HG03045 (cell line): Measurements from ENCODE around the gene TRIM31.

ENCODE experiments used
- ATAC-seq: cut with Tn5 transposase; IDR thresholded peaks from one replicate; pipeline ENCODE4 v1.9.1; 2021; ENCODE audit warnings: mild to moderate bottlenecking, moderate library complexity; ENCODE audit not compliant: unreplicated experiment

TRIM31 gene

DNA sequence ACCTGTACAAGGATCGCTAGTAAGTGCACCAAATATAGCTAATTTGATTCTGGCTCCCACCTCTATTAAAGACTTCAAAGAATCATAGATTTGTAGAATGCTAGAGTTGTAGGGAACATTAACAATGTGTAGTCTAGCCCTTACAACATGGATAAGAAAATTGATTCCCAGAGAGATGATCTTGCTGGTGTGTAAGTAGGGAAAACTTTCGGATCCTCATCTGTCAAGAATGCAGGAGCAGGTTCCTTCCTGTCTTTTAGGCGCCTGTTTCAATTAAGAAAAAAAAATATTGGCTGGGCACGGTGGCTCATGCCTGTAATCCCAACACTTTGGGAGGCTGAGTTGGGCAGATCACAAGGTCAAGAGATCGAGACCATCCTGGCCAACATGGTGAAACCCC is 25.0 kb downstream of the TRIM31 start:
- ATAC-seq = no peak

DNA sequence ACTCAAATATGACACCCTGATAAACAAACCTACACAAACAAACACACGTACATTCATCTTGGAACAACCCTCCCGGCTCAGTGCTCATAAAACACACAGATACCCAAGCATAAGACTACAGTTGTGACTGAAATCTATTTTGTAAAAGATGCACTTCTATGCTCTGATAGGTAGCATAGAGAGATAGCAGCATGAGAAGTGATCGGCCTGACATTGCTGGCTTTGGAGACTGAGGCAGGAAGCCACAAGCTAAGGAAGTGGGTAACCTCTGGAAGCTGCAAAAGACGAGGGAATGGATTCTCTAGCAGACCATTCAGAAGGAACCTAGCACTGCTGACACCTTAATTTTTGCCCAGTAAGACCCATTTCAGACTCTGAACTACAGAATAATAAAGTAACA is 35.7 kb downstream of the TRIM31 start:
- no peak for ATAC-seq

DNA sequence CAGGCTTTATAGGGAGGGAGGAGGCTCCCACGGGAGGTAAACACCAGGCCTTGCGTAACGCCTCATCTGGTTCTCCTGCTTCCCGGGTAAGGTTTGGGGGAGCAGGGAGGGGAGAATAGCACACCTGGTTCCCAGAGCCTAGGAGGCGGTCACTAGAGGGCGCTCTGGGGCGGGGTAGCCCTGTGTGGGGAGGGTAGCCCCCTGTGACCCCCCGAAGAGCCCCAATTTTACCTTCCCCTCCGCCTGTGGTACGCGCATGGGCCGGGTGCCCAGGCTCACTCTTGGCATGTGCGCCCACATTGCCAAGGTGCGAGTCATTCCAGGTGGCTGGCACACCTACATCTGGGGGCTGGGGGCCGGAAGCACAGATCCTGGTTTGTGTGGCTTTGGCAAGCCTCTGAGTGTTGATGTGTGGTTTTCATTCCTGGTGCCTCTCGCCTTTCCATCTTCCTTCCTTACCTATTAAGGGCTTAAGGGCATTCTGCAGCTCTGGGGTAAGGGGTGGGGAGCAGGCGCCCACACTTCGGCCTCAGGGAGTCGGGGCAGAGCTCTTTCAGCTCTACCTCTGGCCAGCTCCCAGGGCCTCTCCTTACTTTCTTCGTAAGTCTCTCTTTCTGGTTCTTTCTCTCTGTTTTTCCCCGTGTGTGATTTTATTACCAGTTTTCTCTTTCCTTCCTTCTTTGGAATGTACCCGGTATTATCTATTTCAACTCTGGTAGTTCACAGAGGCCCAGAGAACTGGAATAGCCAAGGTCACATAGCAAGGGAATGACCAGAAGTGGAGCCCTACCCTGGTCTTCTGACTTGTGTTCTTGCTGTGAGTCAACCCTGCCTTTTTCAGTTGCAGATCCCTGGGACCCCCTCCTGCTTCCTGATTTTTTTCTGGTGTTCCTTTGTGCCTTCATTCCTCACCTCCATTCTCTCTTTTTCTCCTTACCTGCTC is 36.8 kb downstream of the TRIM31 start:
- no peak for ATAC-seq

DNA sequence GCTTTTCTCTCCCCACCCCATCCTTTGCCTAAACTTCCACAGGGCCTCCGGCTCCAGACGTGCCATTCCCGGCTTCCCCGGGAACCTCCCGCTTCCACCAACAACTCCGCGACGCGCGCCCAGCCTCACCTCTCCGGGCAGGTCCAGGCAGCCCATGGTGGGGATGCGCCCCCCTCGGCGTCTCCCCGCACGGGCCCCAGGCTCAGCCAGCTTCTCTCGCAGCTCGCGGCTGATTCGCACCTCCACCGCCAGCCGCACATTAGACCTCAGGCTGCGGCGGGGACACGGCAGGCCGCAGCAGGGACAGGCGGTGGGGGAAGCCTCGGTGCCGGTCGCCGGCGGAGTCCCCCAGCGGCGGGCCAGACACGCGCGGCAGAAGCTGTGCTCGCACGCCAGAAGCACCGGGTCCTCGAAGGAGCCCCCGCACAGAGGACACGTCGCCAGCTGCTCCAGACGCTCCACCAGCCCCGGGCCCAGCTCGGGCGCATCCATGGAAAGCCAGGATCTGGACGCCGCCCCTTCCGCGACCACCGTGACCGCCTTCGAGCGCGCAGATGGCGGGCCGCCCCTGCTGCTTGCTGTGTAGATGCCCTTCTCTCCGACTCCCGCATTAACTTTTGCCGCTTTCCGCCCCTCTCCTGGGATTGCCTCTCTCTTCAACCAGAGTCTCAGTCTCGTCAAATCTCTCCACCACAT is 37.6 kb downstream of the TRIM31 start, which contains the start of gene RNF39:
Gene RNF39, minus strand, starts transcription at position 676 of the 696 bp plus-strand sequence. Its CDS starts 184 bp downstream, at position 492.
- ATAC-seq = no peak

DNA sequence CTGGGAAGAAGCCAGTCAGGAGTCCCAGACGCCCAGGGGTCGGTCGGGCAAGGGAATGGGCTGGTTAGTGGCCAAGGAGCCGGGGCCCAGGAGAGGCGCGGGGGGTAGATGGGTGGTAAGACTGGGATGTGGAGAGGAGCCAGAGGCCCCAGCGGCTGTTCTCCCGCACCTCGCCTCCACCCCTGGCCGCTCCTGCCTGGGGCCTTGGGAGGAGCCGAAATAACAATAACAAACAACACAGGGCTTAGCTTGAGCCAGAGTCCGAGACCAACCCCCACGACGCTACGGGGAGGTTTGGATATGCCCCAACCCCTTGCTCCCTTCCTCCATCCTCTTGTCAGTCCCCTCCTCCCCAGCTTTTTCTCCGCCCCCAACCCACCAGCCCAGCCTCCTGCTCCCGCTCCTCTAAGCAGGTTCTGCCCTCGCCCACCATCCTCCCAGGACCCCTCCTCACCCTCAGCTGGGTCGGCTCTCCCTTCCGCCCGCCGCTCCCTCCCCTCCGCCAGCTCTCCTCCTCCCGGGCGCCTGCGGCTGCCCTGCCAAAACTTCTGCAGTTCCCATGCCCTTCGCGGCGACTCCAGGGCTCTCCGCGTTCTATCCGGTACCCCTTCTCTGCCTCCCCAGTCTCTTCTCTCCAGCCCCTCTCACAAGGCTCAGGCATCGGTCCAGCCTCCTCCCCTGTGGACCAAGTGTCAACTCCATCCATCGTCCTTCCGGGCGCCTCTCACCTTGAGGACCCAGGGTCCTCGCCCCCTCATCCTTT is 38.4 kb downstream of the TRIM31 start:
- ATAC-seq = no peak

DNA sequence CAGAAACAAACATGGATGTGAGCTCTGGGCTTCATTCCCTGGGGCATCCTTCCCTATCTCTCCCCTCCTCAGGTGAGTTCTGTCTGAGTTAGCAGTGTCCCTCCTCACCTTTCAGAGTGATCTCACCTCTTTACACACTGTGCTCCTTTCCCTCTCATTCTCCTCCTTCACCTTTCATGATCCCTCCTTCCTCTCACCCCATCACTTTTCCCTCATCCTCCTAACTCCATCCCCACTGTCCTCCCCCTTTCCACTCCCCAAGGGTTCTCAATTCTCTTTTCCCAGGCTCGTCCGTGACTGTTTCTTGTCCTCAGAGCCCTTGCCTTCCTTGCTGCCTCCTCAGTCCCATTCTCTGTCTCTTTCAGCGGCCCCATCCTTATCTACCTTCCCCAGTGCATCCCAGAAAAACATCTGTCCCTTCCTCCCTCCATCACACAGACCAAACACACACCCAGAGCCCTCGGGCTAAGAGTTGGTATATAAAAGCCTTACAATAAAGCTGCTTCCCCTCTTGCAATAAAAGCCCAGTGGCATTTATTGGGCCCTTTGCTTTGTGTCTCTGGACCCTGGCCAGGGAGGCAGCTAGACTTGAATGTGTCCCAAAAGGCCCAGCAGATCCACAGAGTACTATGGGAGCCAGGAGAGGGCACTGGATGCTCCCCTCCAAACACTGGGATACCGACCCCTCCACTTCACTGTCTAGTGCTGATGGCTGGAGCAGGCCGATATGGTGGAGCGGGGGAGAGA is 39.2 kb downstream of the TRIM31 start:
- no peak for ATAC-seq

DNA sequence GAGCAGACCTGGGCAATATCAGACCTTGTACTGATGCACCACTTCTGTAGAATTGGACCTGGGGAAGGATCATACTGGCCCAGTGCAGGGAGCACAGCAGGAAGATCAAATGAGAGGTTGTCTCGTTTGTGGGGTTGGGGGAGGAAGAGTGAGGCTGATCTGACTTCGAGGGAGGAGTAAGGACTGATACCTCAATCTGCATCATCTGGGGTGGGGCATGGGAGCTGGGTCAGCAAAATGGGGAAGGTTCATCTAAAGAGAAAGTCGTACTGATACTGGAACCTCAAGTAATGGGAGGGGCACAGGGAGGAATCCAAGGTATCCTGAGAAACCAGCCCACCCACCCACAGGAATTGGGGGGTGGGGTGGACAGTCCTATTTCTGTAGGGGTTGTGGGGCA is 41.0 kb downstream of the TRIM31 start:
- no peak for ATAC-seq

DNA sequence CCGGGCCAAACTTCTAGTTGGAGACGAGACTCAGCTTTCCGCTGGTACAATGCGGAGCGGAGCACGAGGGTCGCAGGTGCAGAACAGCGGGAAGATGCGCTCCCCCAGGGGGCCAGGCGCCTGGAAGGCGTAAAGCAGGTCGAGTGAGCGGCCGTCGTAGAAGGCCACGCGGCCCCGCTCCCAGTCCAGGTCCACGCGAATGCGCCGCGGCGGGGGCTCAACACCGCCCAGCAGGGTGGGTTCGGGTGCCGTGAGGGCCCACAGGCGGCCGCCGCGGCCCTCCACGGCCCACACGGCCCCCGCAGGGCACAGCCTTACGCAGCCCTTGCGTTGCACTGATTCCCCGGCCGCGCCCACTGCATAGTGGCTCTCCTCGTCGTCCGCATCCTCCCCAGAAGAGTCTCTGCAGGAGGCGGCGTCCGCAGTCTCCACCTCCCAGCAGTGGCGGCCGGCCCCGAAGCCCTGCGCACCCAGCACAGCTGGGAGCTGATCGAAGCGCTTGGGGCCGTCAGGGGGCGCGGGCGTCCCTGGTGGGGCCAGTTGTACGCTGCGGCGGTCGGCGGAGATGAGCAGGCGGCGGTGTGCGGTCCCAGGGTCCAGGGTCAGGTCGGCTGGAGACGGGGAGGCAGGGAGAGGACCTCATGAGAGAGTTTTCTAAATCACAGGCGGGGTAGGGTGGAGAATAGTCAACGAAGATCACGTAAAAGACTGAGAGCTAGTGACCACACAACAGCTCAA is 41.6 kb downstream of the TRIM31 start:
- no peak for ATAC-seq

DNA sequence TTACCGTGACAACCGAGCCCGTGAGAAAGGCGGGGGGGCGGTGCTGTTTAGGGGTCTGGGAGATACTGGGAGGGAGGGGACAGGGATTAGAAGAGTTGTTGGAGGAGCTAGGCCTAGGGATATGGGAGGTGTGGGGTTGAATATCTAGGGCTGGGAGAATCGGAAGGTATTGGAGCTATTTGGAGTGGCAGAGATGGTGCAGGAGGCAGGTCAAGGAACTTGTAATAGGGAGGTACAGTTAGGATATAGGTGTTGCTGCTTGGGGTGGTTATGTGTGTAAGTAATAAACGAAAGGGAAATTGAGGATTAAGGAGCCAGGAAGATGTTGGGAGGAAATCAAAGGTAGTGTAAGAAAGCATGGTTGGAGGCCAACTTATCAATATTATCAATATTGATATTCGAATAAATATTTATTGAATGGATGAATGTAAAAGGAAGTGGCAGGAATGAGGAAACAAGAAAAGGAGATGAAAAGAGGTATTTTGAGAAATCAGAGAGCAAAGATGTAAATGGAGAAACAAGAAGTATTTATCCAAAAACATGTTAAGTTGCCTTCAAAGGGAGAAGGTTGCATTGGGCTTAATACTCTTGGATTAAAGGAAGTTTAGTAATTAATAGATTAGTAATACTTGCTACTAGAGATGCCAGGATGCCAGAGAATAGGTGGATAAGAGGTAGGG is 45.3 kb downstream of the TRIM31 start:
- no peak for ATAC-seq

DNA sequence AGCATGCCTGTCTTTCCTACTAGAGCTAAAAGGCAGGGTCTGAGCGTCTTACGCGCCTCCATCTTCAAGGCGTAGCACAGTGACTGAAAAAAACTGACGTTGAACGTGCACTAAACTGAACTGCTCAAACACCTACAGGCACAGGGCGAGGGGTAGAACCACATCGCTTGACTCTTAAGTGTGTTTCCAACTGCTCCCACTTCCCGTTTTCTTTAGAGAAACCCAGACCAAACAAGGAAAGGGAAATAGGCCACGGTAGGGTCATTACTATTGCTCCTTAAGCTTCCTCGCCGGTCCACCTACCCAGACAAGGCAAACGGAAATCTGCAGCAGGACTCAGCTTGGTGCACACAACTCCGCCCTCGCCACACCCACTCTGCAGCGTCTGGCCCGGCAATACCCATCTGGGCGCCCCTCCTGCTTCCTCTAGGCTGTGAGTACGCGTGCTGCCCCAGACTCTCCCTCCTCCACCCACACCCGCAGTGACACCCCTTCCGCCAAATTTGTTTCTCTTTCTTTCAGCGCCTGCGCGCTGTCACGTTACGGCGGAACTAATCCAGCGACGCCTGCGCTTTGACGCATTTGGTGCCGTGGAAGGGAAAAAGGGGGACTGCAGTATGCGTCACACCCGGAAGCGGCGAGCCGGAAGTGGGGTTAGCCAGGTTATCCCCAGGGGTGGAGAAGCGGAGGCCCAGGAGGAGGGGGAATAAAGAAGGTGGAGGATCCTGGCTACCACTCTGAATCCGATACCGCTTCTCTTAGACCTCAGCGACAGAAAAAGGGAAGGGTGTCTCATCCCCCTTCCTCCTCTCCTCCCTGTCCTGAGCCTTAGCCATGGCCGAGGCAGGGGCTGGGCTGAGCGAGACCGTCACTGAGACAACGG is 46.1 kb downstream of the TRIM31 start, which contains the start of gene PPP1R11:
Gene PPP1R11, plus strand, starts transcription at position 622 of the 883 bp plus-strand sequence. Its CDS starts 213 bp downstream, at position 835.
- ATAC-seq = peak; percentile 96

DNA sequence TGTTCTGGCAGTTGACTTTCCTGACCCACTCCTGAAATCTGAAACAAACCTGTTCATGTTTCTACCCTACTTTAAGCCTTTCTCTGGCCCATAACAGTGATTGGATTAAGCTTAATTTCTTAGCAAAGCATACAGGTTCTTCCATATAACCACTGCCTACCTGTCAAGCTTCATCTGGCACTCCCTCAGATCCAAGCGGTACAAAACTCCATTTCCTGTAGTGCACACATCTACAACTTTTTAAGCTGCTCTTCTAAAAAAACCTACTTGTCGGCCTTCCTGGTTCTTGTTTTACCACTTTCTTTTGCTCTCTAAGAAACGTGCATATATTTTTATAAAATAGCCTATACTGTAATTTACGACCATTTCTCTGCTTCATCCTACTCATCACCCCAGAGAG is 46.8 kb downstream of the TRIM31 start:
- ATAC-seq = no peak

DNA sequence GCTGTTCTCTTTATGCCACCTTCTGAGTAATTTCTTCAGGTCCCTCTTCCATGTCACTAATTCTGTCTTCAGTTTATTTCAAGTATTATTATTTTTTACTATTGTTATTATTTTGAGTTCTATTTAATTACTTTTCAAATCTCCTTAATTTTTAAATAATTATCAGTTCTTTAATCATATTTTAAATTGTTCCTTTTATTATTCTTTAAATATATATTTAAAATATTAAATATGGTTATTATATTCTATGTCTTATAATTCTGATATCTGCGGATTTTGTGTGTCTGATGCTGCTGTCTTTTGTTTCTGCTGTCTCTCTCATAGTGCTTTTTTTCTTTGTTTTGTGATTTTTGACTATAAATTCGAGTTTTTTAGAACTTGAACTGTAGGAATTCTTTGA is 49.6 kb downstream of the TRIM31 start:
- no peak for ATAC-seq

DNA sequence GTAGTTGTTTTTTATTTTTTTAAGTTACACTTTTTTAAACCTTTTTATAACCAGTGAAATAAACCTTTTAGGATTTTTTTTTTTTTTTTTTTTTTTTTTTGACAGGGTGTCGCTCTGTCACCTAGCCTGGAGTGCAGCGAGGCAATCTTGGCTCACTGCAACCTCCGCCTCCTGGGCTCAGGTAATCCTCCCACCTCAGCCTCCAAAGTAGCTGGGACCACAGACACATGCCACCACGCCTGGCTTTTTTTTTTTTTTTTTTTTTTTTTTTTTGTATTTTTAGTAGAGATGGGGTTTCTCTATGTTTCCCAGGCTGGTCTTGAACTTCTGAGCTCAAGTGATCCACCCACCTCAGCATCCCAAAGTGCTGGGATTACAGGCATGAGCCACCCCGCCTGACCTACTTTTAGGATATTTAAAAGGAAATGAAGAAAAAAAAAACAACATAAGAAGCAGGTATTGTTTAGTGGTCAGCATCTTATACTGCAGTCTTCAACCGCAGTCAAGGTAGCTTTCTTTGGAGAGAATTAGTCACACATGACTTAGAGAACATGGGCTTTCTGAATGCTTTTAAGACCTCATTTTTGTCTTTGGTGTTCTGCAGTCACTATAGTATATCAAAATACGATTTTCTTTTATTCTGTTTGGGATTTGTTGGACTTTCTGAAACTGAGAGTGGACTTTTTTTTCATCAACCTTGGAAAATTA is 50.3 kb downstream of the TRIM31 start:
- no peak for ATAC-seq

DNA sequence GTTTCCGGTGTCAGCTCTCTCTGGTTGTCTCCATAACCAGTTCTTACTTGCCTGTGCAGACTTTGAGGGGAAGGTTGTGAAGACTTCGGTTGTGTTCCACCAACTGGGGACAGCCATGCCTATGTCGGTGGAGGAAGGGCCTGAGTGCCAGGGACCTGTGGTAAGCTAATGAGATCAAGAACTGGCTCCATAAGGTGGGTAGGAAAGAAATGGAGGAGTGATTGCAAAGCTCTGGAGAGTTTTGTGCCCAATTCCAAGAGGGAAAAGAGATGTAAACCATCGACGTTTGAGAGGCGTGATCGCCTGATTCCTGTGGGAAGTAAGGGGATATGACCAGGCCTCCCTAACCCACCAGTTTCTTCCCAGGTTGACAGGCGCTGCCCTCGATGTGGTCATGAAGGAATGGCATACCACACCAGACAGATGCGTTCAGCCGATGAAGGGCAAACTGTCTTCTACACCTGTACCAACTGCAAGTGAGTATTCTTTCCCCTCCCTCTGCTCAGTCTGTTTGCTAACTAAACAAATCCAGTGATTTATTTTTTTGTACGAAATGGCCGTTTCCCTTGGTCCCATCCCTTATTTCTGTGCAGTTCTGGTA is 50.9 kb downstream of the TRIM31 start:
- ATAC-seq = no peak

DNA sequence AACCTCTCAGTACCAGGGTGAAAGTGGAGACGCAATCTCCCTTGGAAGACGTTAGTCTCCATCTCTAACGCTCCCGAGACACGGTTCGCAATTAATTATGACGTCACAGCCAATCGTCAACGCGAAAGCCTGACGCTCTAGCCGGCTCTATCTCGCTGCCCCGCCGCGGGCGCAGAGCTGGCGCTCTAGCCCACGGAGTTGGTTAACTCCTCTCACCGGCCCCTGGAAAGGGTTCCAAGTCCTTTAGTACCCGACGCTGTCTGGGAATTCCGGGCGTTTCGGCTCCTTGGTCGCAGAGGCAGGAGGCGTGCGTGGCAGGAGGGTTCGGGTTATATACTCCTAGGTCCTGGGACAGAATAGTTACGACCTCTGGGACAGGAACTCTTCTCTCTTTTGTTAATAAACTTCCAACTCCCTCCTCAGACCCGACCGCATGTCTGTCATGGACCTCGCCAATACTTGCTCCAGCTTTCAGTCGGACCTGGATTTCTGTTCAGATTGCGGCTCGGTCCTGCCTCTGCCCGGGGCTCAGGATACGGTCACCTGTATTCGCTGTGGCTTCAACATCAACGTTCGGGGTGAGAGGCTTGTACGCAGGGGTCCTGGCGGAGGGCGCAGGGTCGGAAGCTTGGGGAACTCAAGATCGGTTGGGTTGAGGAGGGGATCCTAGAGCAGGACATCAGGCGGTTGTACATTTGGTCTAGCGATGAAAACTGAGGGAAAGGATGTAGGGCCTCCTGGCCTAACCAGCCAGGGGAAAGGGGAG is 51.6 kb downstream of the TRIM31 start, which contains the start of gene POLR1H:
Gene POLR1H, plus strand, starts transcription at position 174 of the 766 bp plus-strand sequence. Its CDS starts 260 bp downstream, at position 434.
- ATAC-seq = peak; percentile 79

DNA sequence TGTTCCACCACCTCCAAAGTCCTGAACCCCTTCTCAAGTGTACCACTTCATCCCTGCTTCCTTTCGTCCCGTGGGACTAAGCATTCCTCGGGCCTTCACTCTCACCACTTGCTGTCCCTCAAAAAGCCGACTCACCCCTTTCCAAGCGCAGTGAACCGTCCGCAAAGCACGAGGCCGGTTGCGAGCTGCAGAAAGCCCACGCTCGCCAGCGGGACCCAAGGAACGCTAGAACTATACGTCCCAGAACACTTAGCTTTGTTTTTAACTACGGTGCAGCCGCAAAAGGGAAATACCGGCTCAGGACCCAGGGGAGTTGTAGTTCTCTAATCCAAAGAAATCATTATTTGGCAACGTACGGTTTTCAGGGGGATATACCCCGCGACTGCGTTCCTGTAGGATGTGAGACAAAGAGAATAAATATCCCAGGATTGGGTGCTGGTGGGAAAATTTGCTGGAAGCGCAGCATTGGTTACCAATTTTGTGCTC is 52.2 kb downstream of the TRIM31 start:
- peak; percentile 10 for ATAC-seq
